ENCODE data around the gene DNASE1L1.

The DNASE1L1 gene

DNA sequence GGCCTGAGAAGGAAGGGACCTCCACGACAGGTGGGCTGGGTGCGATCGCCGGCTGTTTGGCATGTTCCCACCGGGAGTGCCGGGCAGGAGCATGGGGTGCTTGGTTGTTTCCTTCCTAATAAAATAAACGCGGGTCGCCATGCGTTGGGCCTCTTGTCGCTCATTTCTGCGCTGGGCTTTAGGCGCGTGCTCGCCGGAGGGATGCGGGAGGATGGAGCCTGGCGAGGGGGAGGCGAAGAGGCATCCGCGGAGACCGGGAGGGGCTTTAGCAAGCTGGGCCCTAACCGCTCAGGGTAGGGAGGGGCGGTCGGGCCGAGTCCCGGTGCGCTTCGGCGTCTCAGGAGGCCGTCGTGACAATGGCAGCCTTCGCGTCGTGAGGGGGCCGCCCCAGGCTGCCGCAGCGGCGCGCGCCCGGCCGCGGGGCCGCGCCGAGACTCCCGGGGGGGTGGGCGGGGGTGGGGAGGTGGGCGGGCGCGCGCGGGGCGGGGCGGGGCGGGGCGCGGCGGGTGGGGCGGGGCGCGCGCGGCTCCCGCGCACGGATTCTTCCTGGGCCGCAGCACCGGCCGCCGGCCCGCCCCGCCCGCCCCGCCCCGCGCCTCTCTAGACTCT lies 27.4 kb upstream of the DNASE1L1 start:
- DNase-seq (ENCODE audit: low read depth in 2 of 2) = no peak

DNA sequence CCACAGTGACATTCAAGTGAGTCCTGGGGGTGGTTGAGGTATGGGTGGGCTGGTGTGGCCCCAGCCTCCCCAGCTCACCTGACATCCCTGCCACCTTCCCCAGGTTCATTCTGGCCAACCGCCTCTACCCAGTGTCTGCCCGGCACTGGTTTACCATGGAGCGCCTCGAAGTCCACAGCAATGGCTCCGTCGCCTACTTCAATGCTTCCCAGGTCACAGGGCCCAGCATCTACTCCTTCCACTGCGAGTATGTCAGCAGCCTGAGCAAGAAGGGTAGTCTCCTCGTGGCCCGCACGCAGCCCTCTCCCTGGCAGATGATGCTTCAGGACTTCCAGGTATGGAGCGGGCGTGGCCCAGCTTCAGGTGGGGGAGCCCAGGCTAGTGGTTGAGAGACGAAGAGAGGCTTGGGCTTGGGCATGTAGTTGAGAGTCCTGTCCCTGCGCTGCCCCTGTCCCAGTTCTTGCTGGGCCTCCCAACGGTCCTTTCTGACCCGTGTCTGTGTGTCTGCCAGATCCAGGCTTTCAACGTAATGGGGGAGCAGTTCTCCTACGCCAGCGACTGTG lies 26.2 kb upstream of the DNASE1L1 start:
- DNase-seq (ENCODE audit: low read depth in 2 of 2) = no peak

DNA sequence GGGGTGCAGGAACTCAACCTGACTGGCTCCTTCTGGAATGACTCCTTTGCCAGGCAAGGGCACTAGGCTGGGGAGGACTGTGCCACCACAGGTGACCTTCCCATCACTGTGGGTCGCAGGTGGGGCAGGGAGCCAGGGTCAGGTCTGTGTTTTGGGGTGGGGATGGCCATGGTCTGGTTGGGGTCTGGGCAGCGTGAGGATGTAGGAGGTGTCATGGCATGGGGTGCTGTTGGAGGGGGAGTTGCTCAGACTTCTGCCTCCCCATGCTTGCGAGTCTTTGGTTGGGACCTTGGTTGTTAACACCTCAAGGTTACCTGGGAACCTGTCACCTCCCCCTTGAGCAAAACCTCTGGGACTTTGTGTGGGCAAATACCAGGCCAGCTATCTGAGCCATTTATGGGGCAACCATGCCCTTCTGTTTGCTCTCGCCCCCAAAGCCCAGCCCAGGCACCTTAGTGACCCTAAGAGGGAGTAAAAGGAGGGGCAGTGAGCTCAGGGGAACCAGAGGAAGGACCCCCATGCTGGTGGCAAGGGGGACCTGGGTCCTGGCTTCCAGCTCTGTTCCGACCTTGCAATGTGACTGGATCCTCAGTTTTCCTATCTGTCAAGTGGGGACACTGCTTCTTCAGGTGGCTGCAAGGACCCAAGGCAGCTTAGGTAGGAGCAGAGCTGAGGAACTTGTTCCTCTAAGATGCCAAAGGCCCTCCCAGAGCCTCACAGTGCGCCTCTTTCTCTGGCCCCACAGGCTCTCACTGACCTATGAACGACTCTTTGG lies 25.5 kb upstream of the DNASE1L1 start:
- DNase-seq (ENCODE audit: low read depth in 2 of 2) = no peak

DNA sequence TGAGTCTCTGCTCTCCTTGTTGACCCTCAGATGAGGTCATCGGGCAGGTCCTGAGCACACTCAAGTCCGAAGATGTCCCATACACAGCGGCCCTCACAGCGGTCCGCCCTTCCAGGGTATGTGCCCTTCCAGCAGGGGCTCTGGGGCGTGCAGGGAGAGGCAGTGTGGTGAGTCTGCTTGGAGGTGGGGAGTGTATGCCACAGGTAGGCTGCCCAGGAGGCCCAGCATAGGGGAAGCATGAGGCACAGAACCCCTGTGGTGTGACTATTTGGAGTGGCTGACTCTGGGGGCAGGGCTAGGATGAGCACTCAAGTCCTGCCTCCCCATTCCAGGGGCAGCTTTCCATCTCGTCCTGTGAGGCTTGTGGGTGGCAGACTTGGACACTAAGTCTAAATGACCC lies 24.6 kb upstream of the DNASE1L1 start:
- DNase-seq (ENCODE audit: low read depth in 2 of 2) = no peak

DNA sequence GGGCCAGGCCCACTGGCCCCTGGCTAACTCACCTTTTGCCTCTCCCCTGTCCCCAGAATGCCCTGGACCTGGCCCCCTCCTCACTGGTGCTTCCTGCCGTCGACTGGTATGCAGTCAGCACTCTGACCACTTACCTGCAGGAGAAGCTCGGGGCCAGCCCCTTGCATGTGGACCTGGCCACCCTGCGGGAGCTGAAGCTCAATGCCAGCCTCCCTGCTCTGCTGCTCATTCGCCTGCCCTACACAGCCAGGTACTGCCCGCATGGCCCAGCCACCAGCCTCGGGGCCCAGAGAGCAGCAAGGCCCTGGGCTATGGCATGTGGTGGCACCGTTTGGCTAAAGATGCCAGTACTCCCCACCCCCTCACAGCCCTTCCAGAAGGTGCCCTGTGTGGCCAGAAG lies 23.2 kb upstream of the DNASE1L1 start:
- no peak for DNase-seq (ENCODE audit: low read depth in 2 of 2)

DNA sequence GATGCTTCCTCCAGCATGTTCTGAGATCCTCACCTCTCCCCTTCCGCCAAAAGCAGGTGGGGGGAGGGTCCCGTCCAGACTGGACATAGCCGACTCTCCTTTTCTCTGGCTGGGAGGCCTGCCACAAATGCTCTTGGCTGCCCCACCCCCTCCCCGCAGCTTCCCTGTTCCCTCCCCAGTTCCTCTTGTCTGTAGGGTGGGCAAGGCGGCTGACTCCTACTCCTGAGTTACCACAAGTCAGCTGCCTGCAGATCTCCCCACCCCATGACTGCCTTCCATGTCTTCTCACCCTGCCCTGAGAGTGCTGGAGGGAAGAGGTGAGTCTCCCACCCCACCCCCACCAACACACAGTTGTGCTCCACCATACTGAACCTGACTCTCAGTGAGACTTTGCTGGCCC lies 22.3 kb upstream of the DNASE1L1 start:
- no peak for DNase-seq (ENCODE audit: low read depth in 2 of 2)

DNA sequence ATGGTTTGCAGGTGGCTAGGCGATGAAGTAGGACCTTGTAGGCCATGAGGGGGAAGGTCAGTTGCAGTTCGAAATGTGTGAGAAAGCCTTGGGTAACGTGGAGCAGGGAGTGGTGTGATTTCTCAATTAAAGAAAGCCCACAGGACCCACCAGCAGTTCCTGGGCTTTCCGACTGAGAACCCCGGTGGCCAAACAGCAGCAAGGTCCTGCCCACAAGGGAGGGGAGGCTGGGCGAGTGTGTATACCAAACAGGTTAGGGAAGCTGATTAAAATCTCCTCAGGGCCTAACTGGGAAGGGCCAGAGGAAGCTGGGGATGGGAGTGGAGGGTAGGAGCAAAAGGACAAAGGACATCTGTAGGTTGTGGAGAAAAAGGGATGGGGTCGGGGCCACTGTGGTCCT lies 21.9 kb upstream of the DNASE1L1 start:
- no peak for DNase-seq (ENCODE audit: low read depth in 2 of 2)

DNA sequence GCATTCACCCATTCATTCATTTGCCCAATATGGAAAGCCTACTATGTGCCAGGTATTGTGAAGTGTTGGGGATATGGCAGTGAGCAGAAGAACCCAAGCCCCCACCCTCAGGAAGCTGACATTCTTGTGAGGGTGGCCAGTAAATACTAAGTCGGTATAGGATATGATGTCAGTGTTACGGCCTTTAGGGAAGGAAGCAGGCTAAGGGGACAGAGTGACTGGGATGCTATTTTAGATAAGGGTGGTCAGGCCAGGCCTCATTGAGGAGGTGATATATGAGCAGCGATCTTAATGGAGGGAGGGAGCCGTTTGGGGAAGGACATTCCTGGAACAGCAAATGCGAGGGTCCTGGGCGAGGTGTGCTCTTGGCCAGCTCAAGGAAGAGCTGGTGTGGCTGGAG lies 21.4 kb upstream of the DNASE1L1 start:
- DNase-seq (ENCODE audit: low read depth in 2 of 2) = no peak

DNA sequence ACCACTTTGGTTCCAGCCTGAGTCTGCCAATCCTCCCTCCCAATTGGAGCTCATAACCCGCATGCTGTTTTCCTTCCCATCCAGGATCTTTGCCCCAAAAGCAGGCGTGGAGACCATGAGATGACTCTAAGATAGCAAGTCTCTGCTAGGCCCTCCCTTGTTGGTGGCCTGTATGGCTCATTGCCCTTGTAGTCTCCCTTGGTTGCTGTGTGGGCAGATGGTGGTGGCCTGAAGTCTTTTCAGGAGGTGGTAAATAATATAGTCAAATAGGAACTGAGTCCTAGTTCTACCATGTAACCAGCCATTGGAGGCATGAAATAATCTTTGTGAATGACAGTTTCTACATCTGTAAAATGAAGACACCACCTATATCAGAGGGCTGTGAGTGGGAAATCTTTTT lies 20.7 kb upstream of the DNASE1L1 start:
- no peak for DNase-seq (ENCODE audit: low read depth in 2 of 2)

DNA sequence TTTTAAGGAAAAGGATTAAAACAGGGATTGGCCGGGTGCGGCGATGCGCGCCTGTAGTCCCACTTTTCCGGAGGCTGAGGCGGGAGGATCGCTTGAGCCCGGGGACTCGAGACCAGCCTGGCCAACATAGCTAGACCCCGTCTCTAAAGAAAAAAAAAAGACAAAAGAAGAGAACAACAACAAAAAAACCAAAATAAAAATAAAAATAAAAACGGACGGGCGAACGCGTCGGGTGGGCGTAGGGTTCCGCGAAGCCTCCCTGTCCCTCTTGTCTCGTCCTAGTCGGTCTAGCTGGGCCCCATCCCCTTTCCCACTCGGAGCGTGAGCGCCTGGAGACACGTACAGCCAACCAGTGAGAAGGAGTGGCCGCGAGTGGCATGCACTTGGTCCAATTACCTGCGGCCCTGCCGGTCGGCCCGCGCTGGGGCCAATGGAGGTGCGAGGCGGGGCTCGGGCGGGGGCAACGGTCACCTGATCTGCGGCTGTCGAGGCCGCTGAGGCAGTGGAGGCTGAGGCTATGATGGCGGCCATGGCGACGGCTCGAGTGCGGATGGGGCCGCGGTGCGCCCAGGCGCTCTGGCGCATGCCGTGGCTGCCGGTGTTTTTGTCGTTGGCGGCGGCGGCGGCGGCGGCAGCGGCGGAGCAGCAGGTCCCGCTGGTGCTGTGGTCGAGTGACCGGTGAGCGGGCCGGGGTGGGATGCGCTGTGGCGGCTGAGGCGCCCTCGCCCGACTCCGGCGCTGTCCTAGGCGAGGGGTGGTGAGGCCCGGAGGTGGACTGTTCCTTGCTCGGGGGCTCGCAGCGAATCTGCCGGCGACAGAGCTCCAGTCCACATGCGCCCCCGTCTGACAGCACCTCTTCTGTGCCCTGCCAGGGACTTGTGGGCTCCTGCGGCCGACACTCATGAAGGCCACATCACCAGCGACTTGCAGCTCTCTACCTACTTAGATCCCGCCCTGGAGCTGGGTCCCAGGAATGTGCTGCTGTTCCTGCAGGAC lies 19.4 kb upstream of the DNASE1L1 start, which contains the start of gene ATP6AP1:
Gene ATP6AP1, plus strand, starts transcription at position 502 of the 996 bp plus-strand sequence. Its CDS starts 16 bp downstream, at position 518.
- peak; percentile 83 to 86 for DNase-seq (ENCODE audit: low read depth in 2 of 2)

DNA sequence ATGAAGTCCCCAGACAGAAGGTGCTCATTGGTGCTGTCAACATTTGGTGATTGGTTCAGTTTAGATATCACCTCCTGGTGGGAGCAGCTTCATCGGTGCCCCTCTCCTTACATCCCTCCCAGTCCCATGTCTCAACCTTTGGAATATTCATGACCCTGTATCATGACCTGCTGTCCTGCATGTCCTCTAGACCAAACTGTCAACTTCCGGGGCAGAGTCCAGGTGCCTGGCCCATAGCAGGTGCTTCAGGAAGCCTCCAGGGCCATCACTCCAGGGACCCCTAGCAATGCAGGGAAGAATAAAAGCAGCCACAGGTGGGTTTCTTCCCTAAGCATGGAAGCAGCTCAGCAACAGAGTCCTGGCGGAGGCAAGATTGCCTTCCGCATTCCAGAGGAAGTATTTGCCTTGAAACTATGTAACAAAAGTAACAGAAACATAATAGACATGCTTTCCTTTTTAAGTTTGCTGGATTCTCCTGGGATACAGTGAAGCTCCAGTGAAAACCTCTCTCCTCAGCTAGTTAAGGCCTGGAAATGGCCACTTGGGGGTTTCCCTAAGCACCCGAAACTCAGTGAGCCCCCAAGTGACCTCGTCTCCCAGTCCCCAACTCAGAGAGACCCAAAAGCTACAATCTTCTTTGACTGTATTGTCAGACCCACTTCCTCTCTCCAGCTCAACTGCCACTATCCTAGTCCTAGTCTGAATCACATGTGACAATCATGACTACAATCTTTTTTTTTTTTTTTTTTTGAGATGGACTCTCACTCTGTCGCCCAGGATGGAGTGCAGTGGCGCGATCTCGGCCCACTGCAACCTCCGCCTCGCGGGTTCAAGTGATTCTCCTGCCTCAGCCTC lies 18.1 kb upstream of the DNASE1L1 start:
- DNase-seq (ENCODE audit: low read depth in 2 of 2) = no peak

DNA sequence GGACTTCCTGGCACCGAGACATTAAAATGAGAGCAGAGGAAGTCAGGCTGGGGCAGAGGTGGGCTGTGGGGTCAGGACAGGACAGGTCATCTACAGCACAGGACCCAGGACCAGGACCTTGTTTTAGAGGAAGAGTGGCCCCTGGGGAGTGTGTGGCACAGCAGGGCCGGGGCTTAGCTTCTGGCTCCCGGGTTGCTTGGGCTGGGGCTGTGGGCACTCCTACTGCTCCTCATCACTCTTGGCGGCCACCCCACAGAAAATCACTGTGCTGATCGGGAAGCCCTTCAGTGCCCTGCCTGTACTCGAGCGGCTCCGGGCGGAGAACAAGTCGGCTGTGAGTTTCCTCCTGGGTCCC lies 11.3 kb upstream of the DNASE1L1 start:
- no peak for DNase-seq (ENCODE audit: low read depth in 2 of 2)

DNA sequence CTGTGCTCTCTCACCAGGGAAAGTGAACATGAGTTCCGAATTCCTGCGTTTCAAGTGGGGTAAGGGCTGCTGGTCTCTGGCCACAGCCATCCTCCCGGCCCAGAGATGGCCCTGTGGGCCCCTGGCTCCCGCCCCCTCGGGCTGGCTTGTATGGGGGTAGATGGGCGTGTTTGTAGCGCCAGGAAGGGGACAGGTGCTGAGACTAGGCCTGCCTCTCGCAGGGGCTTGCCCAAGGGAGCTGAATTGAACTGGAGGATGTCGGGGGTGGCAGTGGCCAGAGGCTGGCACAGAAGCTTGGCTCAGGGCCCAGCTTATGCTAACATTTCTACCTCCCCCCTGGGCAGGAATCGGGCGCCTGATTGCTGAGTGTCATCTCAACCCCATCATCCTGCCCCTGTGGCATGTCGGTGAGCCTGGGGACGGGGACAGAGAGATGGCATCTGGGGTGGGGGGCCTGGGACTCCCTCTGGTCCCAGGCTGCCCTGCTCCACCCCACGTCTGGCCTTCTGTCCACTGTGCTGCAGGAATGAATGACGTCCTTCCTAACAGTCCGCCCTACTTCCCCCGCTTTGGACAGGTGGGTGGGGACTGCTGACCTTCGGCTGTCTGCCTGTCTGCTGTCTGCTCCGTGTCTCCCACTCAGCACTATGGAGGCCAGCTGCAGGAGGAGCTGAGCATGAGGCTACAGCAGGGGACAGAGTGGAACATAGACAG lies 10.8 kb upstream of the DNASE1L1 start:
- no peak for DNase-seq (ENCODE audit: low read depth in 2 of 2)

DNA sequence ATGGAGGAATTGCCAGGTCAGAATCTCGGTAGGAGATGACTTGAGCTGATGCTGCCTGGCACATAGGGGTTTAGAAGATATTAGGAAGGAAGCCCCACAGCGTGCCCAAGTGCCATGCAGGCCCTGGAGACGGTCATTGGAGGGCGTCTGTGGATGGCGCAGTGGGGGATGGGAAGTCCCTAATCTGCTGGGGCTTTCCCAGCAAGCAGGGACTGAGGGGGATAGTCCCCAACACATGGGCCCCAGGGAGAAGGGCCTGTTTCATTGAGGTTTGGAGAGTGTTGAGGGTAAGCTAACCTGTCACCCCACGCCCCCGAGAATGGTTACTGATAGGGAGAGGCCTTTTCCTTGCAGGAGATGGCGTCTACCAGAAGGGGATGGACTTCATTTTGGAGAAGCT lies 10.1 kb upstream of the DNASE1L1 start:
- no peak for DNase-seq (ENCODE audit: low read depth in 2 of 2)

DNA sequence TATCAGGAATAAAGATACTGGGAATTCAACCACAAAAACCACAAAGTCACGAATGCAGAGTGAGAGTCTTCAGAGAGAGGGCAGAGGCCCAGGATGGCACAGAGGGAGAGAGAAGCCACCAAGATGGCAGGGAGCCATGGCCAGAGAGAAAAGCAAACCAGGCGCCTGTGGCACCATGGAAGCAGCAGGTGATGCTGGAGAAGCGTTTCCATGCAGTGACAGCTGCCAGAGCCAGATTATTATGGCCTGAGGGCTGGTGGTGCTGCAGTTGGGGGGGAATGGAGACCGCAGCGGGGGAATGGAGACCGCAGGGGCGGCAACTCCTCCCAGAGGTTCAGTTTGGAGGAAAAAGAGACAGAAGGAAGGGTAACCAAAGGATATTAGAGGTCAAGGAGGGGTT lies 8.1 kb upstream of the DNASE1L1 start:
- DNase-seq (ENCODE audit: low read depth in 2 of 2) = no peak

DNA sequence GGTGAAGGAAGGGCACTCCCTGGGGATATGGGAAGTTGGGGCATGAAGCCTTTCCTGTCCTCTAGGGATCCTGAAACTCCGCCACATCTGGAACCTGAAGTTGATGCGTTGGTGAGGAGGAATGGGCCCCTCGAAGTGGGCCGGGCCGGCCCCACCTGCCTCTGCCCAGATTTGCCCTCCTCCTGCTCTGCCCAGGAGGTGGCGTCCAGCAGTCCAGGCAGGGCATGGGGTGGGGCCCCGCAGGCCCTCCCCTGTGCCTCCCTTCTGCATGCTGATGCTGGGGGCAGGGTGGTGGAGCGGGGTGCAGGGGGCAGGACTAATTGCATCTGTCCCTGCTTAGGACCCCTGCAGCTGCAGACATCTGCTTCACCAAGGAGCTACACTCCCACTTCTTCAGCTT lies 4.1 kb upstream of the DNASE1L1 start:
- DNase-seq (ENCODE audit: low read depth in 2 of 2) = no peak

DNA sequence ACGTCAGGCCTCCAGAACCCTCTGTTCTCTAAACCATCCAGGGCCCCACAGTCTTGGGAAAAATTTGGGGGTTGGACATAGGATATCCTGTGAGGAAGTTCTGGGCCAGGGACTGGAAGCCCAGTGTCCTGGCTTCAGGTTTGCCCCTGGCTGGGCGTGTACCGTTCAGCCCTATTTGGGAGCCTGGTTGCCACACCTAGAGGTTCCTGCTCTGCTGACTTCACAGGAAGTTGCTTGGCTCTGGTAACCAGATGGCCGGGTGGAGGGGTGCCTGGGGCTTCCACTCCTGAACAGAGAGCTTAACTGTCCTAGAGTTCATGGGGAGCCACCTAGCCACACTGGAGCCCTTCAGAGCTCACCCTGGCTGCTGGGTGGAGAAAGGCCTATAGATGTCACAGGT lies 3.4 kb upstream of the DNASE1L1 start:
- no peak for DNase-seq (ENCODE audit: low read depth in 2 of 2)

DNA sequence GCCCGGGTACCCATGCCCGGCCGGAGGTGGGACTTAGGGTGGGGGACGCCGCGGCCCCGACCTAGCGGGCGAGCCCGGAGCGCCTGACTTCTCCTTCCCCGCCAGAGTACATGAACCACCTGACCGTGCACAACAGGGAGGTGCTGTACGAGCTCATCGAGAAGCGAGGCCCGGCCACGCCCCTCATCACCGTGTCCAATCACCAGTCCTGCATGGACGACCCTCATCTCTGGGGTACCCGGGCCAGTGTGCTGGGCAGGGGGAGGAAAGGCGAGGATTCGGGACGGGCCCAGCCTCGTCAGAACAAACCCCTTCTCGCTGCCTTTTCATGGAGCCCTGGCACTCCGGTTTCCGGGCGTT lies 2.9 kb upstream of the DNASE1L1 start:
- peak in 1 of 2 donors; percentile 57 for DNase-seq (ENCODE audit: low read depth in 2 of 2)

DNA sequence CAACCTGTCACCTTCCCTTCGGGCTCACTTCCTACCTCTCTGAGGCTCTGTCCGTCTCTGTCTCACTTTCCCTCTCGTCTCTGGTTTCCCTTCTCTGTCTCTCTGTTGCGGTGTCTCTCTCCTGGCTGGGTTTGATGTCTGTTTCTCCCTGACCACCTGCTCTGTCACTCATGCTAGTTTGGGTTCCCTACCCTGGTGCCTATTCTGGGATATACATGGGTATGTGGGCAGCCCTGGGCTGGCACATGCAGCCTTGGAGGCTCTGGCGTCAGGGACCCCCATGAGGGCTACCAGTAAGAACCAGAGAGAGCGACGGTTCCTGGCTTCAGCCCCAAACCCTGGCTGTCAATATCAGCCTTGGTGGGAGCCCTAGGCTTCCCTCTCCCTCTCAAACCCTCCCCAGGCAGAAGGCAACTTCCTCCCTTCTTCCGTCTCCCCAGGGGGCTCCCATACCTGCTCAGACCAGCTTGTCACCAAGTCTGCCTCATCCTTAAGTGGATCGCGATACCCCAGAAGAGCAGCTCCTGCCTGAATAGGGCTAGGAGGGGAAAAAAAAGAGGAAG lies 314 bp downstream of the DNASE1L1 start:
- DNase-seq (ENCODE audit: low read depth in 2 of 2) = no peak

DNA sequence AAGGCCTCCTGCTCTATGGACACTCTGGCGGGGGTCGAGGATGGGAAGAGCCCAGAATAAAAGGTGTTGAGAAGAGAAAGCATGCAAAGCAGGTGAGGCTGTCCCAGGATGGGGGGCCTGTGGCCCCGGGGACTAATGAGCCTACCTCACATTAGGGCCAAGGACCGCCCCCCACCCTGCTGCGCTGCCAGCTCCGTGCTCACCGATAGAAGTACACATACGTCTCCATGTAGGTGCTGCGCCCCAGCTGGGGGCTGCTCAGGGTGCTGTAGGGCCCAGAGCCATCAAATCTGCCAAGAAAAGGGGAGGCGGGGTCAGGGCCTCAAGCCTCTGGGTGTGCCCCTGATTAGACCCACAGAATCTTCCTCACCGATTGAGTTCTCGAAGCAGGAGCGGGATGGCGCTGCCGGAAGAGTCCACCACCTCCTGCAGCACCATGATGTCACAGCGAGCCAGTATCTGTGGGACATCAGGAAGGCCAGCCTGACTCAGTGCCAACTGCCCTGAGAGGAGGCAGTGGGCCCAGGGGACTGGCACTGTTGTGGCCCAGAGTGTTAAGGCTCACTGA lies 4.3 kb downstream of the DNASE1L1 start:
- DNase-seq (ENCODE audit: low read depth in 2 of 2) = no peak

Data from stimulated activated CD8-positive, alpha-beta memory T cell treated with anti-CD3 and anti-CD28 coated beads, Interleukin-15, amount 100 ng/mL, for 48 hours (primary cell).